ENCODE data around the gene SH3BP5L. TPM values are rescaled to one million over a fixed set of nuclear protein-coding genes. Genes with fewer than 3 reads are reported as not detected.

SH3BP5L gene
- total and polyA plus RNA-seq, 4 donors: 16.4 to 25.5 (median 17.5) TPM

- Histone ChIP-seq H3K4me1 (ENCODE audit: control insufficient read depth in 5 of 5, insufficient read depth in 5 of 5, low read length in 5 of 5) (no peaks in the 10 kb centered on the region), H3K27ac (ENCODE audit: low read depth in 1 of 2, low read length in 1 of 2) (no peak overlapping the region), H3K9me3 (ENCODE audit: control insufficient read depth in 4 of 4, insufficient read depth in 3 of 4, low read length in 3 of 4) (peaks cover 0 to 6% (median 1%) of the 10 kb centered on the region in 4 donors), H3K27me3 (ENCODE audit: control insufficient read depth in 3 of 3, insufficient read depth in 3 of 3, low read length in 2 of 3) (no peaks in the 10 kb centered on the region), H3K9ac (ENCODE audit: insufficient read depth in 1 of 2, low read length in 2 of 2) (no peak overlapping the region), H3K4me3 (no peak overlapping the region), H3K36me3 (ENCODE audit: control insufficient read depth in 4 of 4, insufficient read depth in 4 of 4, low read length in 4 of 4) (no peaks in the 10 kb centered on the region)
- ATAC-seq (ENCODE audit: insufficient read depth, low FRiP score): no peak
- TF ChIP-seq, protein P1, sequence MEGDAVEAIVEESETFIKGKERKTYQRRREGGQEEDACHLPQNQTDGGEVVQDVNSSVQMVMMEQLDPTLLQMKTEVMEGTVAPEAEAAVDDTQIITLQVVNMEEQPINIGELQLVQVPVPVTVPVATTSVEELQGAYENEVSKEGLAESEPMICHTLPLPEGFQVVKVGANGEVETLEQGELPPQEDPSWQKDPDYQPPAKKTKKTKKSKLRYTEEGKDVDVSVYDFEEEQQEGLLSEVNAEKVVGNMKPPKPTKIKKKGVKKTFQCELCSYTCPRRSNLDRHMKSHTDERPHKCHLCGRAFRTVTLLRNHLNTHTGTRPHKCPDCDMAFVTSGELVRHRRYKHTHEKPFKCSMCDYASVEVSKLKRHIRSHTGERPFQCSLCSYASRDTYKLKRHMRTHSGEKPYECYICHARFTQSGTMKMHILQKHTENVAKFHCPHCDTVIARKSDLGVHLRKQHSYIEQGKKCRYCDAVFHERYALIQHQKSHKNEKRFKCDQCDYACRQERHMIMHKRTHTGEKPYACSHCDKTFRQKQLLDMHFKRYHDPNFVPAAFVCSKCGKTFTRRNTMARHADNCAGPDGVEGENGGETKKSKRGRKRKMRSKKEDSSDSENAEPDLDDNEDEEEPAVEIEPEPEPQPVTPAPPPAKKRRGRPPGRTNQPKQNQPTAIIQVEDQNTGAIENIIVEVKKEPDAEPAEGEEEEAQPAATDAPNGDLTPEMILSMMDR (IDR thresholded peaks at IDR 0.05; ENCODE audit: control extremely low read depth, extremely low read depth): no peak
- 88 to 94% methylated on average over 16 of the region's 16 CpGs for WGBS, 2 donors
- no peak for DNase-seq
Measured at GRCh38 chr1:248782416-248783141, 43.1 kb downstream of the SH3BP5L start.

- H3K9me3 ChIP-seq (ENCODE audit: control insufficient read depth in 4 of 4, insufficient read depth in 3 of 4, low read length in 3 of 4): peaks cover 0 to 12% (median 4%) of the 10 kb centered on the region in 4 donors
- H3K36me3 ChIP-seq (ENCODE audit: control insufficient read depth in 4 of 4, insufficient read depth in 4 of 4, low read length in 4 of 4): no peaks in the 10 kb centered on the region
- no peak overlapping the region for H3K27ac ChIP-seq (ENCODE audit: low read depth in 1 of 2, low read length in 1 of 2)
- no peak overlapping the region for H3K4me3 ChIP-seq
- ATAC-seq (ENCODE audit: insufficient read depth, low FRiP score) (no peak), DNase-seq (no peak)
- H3K4me1 ChIP-seq (ENCODE audit: control insufficient read depth in 5 of 5, insufficient read depth in 5 of 5, low read length in 5 of 5): no peaks in the 10 kb centered on the region
- H3K9ac ChIP-seq (ENCODE audit: insufficient read depth in 1 of 2, low read length in 2 of 2): no peak overlapping the region
- TF ChIP-seq, protein P1 (IDR thresholded peaks at IDR 0.05; ENCODE audit: control extremely low read depth, extremely low read depth): no peak
- no peaks in the 10 kb centered on the region for H3K27me3 ChIP-seq (ENCODE audit: control insufficient read depth in 3 of 3, insufficient read depth in 3 of 3, low read length in 2 of 3)
- 64 to 91% methylated on average over 2 of the region's 2 CpGs for WGBS, 2 donors
Measured at GRCh38 chr1:248779350-248779749, 46.4 kb downstream of the SH3BP5L start.

- ATAC-seq (ENCODE audit: insufficient read depth, low FRiP score): no peak
- Histone ChIP-seq H3K4me1 (ENCODE audit: control insufficient read depth in 5 of 5, insufficient read depth in 5 of 5, low read length in 5 of 5) (no peaks in the 10 kb centered on the region), H3K36me3 (ENCODE audit: control insufficient read depth in 4 of 4, insufficient read depth in 4 of 4, low read length in 4 of 4) (no peaks in the 10 kb centered on the region), H3K27me3 (ENCODE audit: control insufficient read depth in 3 of 3, insufficient read depth in 3 of 3, low read length in 2 of 3) (no peaks in the 10 kb centered on the region), H3K9me3 (ENCODE audit: control insufficient read depth in 4 of 4, insufficient read depth in 3 of 4, low read length in 3 of 4) (peaks cover 0 to 12% (median 4%) of the 10 kb centered on the region in 4 donors), H3K9ac (ENCODE audit: insufficient read depth in 1 of 2, low read length in 2 of 2) (no peak overlapping the region), H3K27ac (ENCODE audit: low read depth in 1 of 2, low read length in 1 of 2) (no peak overlapping the region), H3K4me3 (no peak overlapping the region)
- no peak for DNase-seq
- 84 to 96% methylated on average over 2 of the region's 2 CpGs for WGBS, 2 donors
- TF ChIP-seq, protein P1 (IDR thresholded peaks at IDR 0.05; ENCODE audit: control extremely low read depth, extremely low read depth): no peak
Measured at GRCh38 chr1:248778906-248779305, 46.8 kb downstream of the SH3BP5L start.

All from lung (tissue), 12 donors.